Measurements from ENCODE around the gene SPEG. TPM values are rescaled to one million over a fixed set of nuclear protein-coding genes. Genes with fewer than 3 reads are reported as not detected.

SPEG gene
- total RNA-seq, 1 donor from 2014 or later, result 390 TPM

DNA sequence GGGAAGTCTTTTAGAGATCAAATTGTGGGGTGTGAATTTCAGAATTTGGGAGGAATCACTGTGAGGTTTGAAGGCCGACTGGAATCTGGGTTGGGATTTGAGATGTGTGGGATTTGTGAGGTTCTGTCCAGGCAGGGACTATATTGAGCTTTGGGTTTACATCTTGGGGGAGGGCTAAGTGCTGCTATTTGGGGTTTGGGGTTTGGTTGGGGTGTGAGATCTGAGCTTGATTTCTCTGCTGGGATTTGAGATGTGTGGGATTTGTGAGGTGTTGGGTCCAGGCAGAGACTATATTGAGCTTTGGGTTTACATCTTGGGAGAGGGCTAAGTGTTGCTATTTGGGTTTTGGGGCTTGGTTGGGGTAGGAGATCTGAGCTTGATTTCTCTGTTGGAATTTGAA, 64.9 kb downstream of the SPEG start:
- TF ChIP-seq, protein P1, sequence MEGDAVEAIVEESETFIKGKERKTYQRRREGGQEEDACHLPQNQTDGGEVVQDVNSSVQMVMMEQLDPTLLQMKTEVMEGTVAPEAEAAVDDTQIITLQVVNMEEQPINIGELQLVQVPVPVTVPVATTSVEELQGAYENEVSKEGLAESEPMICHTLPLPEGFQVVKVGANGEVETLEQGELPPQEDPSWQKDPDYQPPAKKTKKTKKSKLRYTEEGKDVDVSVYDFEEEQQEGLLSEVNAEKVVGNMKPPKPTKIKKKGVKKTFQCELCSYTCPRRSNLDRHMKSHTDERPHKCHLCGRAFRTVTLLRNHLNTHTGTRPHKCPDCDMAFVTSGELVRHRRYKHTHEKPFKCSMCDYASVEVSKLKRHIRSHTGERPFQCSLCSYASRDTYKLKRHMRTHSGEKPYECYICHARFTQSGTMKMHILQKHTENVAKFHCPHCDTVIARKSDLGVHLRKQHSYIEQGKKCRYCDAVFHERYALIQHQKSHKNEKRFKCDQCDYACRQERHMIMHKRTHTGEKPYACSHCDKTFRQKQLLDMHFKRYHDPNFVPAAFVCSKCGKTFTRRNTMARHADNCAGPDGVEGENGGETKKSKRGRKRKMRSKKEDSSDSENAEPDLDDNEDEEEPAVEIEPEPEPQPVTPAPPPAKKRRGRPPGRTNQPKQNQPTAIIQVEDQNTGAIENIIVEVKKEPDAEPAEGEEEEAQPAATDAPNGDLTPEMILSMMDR (IDR thresholded peaks at IDR 0.05), result no peak
- peaks cover 13 to 26% of the 10 kb centered on the region in 2 donors for H3K4me1 ChIP-seq
- peak overlapping the region; percentile 68 to 85 for H3K4me3 ChIP-seq
- no peak for DNase-seq (ENCODE audit: low spot score in 2 of 2)
- H3K27ac ChIP-seq, result peak overlapping the region; percentile 91 to 99
- intact Hi-C loops (cut with DNase I), result no loop called here
- no peaks in the 10 kb centered on the region for H3K9me3 ChIP-seq
- H3K27me3 ChIP-seq, result no peaks in the 10 kb centered on the region
- H3K36me3 ChIP-seq, result peaks cover 17 to 28% of the 10 kb centered on the region in 2 donors

DNA sequence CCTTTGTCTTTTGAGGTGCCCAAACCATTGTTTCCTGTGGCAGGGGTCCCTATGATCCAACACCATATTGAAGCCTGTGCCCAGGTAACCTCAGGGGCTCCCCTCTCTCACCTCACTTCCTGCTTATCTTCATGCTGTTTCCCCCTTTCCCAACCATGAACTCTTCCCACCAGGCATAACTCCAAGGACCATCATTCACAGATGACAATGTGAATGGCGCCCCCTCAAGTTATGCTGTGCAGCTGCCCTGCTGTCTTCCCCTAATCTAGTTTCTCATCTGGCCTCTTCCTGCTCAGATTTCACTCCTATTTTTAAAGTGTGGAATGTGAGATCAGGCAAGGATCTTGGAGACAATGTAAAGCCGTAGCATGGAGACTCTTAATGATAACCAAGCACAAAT, 65.5 kb downstream of the SPEG start:
- Histone ChIP-seq H3K4me3 (peak overlapping the region in 1 of 2 donors; percentile 85), H3K27me3 (no peaks in the 10 kb centered on the region), H3K9me3 (no peaks in the 10 kb centered on the region), H3K36me3 (peaks cover 23 to 33% of the 10 kb centered on the region in 2 donors), H3K27ac (no peak overlapping the region), H3K4me1 (peaks cover 13 to 25% of the 10 kb centered on the region in 2 donors)
- intact Hi-C loops (cut with DNase I), result no loop called here
- DNase-seq (ENCODE audit: low spot score in 2 of 2), result no peak
- TF ChIP-seq, protein P1 (IDR thresholded peaks at IDR 0.05), result no peak

DNA sequence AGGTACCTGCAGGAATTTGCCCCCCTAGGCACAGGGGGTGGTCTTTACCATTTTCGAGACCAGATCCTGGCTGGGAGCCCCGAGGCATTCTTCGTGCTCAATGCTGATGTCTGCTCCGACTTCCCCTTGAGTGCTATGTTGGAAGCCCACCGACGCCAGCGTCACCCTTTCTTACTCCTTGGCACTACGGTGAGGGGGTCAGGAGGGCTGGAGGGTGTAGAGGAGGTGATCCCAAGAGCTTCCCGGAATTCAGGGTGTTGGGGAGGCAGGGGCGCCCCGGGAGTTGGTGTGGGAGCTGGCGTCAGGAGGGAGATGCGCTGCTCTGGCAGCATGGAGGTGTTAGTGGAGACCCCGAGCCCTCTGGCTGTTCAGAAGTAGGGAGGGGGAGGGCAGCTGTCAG, 67.2 kb downstream of the SPEG start:
- Histone ChIP-seq H3K27ac (no peak overlapping the region), H3K4me1 (peaks cover 10 to 11% of the 10 kb centered on the region in 2 donors), H3K36me3 (peaks cover 40 to 51% of the 10 kb centered on the region in 2 donors), H3K9me3 (no peaks in the 10 kb centered on the region), H3K27me3 (no peaks in the 10 kb centered on the region), H3K4me3 (no peak overlapping the region)
- TF ChIP-seq, protein P1 (IDR thresholded peaks at IDR 0.05), result no peak
- no peak for DNase-seq (ENCODE audit: low spot score in 2 of 2)
- intact Hi-C loops (cut with DNase I), result loop anchor here (1.0 kb wide), 1 partner anchor 40 kb away; no protein-coding TSS in a partner anchor

DNA sequence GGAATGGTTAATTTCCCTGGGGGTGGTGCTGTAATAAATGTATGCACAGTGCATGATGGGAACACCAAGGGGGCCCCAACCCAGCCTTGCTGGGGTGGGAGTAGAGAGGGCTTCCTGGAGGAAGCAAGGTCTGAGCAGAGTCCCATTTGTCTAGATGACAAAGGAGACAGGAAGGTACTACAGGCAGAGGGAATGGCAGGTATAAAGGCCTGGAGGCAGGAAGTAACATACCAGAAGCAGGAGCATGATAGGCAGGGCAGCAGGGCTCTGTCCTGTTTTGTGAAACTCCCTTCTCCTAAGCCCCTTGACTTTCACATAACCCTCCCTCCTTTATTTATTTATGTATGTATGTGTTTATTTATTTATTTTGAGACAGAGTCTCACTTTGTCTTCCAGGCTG, 68.0 kb downstream of the SPEG start:
- peaks cover 7 to 8% of the 10 kb centered on the region in 2 donors for H3K4me1 ChIP-seq
- intact Hi-C loops (cut with DNase I), result no loop called here
- peaks cover 40 to 51% of the 10 kb centered on the region in 2 donors for H3K36me3 ChIP-seq

DNA sequence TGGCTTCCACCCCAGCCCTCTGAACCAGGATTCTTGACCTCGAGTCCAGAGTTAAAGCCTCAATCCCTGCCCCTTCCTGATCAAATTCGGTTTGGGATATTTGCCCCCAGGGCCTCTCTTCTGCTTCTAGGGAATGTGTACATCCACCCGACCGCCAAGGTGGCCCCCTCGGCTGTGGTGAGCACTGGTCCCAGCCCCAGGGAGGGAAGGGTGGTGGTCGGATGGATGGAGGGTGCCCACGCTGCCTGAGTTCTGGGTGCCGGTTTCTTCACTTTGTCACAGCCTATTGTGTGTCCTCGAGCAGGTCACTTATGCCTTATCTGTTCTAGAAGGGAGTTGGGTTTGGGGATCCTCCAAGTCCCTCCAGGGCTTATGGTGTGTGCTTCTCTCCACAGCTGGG, 70.9 kb downstream of the SPEG start:
- intact Hi-C loops (cut with DNase I), result no loop called here
- H3K27me3 ChIP-seq, result no peaks in the 10 kb centered on the region
- H3K4me3 ChIP-seq, result no peak overlapping the region
- H3K4me1 ChIP-seq, result peaks cover 5 to 20% of the 10 kb centered on the region in 2 donors
- no peaks in the 10 kb centered on the region for H3K9me3 ChIP-seq
- peaks cover 40 to 51% of the 10 kb centered on the region in 2 donors for H3K36me3 ChIP-seq
- TF ChIP-seq, protein P1 (IDR thresholded peaks at IDR 0.05), result no peak
- no peak overlapping the region for H3K27ac ChIP-seq
- DNase-seq (ENCODE audit: low spot score in 2 of 2), result no peak

More for the DNA sequence above, 68.0 kb downstream of the SPEG start:
- TF ChIP-seq, protein P1 (IDR thresholded peaks at IDR 0.05), result no peak
- H3K27ac ChIP-seq, result no peak overlapping the region
- no peak overlapping the region for H3K4me3 ChIP-seq
- no peaks in the 10 kb centered on the region for H3K27me3 ChIP-seq
- DNase-seq (ENCODE audit: low spot score in 2 of 2), result no peak
- no peaks in the 10 kb centered on the region for H3K9me3 ChIP-seq
